GM12865 (cell line): ENCODE results near the gene LYL1.

Source experiments
- DNase-seq: peaks from one replicate; pipeline ENCODE4 v3.0.0; 2010; ENCODE audit warnings: low read depth
- H3K4me3 ChIP-seq: 2 replicates; pipeline ENCODE4 v1.5.1; 2011; ENCODE audit warnings: mild to moderate bottlenecking, low read depth, low read length, control low read depth
- CTCF ChIP-seq: IDR thresholded peaks from 2 replicates; pipeline ENCODE4 v1.5.1; 2011; ENCODE audit warnings: low read length, control low read depth, low read depth, inconsistent platforms; ENCODE audit not compliant: insufficient read depth; ENCODE audit errors: missing control alignments

The LYL1 gene

DNA sequence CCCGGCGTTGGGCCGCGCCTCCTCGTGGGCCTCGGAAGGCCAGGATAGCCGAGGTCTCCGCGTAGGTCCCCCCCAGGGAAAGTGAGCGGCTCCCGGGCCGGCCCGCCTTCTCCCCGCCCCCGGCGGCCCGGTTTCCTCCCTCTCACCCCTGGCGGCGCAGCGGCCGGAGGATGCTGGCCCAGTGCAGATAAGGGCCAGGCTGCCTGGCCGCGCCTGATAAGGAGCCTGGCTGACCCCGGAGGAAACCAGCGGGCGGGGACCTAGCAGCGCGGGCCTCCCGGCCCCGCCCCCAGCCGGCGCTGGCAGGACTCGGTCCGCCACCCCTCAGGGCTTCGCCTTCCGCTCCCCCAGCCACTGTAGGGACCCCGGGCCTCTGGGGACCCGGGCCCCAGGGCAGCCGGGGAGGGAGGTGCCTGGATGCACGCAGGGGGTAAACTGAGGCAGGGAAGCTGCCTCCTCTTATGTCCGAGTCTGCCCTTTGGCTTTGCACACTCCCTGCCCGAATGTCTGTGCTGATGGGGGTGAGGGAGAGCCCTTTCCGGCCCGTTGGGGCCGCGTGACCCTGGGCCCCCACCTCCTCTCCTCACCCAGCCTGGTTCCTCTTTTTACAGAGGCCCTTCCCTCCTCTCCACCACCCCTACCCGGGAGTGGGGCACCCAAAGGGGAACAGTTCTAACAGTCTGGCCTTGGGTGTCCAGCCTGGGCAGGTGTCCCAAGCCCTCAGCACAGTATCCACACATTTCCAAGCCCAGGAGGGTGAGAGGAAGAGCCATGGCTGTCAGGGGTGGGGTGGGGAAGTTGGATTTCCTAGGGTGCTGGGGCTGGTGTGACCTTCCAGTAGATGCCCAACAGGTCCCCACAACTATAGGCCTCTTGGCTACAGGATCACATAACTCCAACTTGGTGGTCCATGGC is at the start of gene LYL1:
Gene LYL1, minus strand, starts transcription at position 193 of the 915 bp plus-strand sequence. CDS start 1,687 bp downstream, outside the sequence.
- TF ChIP-seq CTCF: no peak
- DNase-seq: peak; percentile 80
- peak within 1 kb of the TSS; percentile 53 for H3K4me3 ChIP-seq

DNA sequence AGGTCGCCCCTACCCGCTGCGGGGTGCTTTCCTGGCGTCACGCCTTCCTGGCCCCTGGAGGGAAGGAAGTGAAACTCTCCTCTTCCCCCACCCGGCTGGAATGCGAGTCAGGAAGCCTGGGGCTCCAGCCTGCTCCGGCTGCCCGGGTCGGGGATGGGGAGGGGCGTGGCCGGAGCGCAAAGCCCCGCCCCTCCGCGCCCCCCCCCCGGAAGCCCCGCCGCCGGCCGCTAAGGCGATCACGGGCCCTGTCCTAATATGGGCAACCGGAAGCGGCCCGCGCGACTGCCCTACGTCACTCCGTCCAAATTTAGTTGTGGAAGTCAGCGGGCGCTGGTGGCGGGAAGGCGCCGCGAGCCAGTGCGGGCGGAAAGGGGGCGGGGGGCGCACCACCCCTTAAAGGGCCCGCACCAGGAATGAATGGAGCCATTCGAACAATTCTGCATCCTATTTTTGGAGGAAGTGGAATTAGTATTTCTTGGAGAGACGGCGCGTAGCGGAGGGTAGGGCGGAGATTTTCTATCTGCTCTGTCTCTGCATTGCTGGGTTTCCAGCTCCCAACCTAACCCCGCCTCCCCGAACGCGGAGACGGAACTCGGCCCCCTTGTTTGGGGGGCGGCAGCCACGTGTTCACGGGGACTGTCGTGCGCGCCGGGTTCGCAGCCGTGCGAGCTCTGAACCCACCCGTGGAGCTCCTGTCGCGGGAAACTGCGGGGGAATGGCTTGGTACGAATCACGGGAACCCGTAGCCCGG is 49.1 kb upstream of the LYL1 start:
- no peak for TF ChIP-seq CTCF
- DNase-seq: peak; percentile 98

DNA sequence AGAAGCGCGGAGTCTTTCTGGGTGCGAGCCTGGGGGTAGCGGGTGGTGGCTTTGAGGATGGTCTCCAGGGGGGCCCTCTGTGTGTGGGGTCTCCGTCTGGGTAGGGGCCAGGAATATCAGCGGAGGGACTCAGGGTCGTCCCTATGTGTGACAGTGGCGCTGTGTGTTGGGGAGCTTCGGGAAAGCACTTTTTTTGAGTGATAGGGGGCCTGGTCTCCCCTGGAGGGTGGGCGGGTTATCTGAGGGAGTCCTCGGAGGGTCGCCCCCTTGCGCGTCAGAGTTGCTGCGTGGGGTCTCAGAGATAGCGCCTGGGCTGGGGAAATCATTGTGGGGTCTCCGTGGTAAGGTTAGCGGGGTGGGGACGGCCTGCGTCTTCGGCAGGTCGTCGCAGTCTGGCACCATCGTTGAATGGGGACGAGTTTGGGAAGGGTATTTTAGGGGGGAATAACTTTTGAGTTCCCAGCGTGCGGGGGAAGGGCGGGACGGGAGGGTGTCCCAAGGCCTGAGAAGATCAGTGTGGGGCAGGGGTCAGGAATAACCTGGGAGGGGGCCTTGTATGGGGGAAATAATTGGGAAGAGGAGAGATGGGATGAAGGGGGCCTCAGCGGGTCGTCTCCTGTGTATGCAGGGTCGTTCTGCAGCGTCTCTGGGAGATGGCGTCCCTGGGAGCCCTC is 48.4 kb upstream of the LYL1 start:
- H3K4me3 ChIP-seq: peak overlapping the region; percentile 95
- TF ChIP-seq CTCF: no peak
- DNase-seq: no peak

More for the DNA sequence above, 49.1 kb upstream of the LYL1 start:
- H3K4me3 ChIP-seq: peak overlapping the region; percentile 95

DNA sequence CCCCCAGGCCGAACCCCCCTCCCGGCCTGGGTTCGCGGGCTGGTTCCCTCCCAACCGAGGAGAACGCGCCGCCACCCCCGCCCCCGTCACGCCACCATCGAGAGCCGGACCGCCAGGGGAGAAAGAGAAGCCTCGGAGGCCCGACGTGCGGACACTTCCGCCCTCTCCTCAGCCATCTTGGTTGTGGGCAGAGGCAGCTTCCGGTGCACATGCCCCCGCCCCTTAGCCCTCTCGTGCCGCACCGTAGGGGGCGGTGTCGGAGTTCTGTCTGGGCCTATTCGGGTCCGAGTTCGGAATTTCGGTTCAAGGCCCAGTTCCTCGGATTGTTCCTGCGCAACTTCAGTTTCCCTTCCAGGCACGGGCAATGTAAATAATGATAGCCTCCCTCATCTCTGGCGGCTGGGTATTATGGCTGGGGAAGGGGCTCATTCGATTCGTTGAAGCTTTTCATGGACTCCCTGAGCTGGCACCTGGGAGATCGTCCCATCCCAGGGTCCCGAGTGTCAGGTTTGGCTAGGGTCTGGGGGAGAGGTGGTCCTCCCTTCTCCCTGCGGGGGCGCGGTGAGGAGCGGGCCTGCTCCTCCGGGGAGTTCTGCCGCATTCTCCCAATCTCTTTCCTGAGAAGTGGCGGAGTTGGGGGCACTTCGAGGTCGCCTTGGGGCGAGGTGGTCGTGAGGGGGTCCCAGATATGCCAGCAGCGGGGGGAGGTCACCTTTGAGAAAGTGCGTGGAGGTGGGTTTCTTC is 47.7 kb upstream of the LYL1 start, which contains the start of the genes IER2 and STX10:
Gene IER2, plus strand, starts transcription at position 225 of the 744 bp plus-strand sequence. CDS start 2,776 bp downstream, outside the sequence.
Gene STX10, minus strand, starts transcription at position 189 of the 744 bp plus-strand sequence. CDS start 202 bp downstream, outside the sequence.
- peak; percentile 55 for TF ChIP-seq CTCF
- DNase-seq: peak; percentile 96

DNA sequence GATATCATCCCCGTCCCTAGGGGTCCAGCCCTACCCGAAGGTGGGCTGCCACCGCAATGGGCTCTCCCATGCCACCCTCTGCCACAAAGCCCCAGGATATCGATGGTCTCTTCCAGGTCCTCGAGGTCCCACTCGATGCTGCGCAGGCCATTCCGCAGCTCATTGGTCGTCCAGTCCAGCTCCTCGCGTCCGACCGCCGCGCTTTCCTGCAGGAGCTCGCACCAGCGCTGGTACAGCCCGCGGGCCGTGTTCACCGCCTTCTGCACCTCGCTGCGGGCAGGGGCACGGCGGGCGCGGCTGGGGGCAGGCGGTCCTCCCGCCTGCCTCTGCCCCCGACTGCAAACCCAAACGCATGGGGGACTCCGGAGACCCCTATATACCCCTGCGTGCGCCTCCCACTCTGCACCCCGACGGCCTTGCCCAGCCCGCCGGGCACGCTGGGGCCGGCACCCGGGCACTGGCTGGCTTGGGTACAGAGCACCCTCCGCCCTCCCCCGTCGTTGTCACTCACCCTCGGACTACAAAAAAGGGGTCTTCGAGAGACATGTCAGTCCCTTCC is 47.0 kb upstream of the LYL1 start:
- no peak for TF ChIP-seq CTCF
- peak overlapping the region; percentile 95 for H3K4me3 ChIP-seq
- DNase-seq: peak; percentile 55

More for the DNA sequence above, 47.7 kb upstream of the LYL1 start, which contains the start of the genes IER2 and STX10:
- H3K4me3 ChIP-seq: peak within 1 kb of the TSS; percentile 95

DNA sequence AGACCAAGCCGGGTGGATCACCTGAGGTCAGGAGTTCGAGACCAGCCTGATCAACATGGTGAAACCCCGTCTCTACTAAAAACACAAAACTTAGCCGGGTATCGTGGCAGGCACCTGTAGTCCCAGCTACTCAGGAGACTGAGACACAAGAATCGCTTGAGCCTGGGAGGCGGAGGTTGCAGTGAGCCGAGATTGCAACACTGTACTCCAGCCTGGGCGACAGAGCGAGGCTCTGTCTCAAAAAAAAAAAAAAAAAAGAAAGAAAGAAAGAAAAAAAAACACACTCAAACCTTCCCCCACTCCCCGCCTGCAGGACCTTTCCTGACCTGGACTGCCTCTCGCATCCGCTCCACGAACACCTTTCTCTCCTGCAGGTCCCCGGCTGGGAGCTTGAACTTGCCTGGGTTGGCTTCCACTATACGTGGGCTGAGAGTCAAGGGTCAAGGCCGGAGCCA is 46.5 kb upstream of the LYL1 start:
- DNase-seq: peak; percentile 17
- peak overlapping the region; percentile 95 for H3K4me3 ChIP-seq
